Activated gamma-delta T cell treated with Interleukin-2 at 50 U/mL for 16 hours (primary cell): Measurements from ENCODE around the gene CCDC152.
A peak's percentile ranks its signal among the peaks of the same experiment; 100 is the strongest.
"Not testable (repeated sequence)": the region's sequence is repeated elsewhere in the genome, so short reads cannot be mapped to it uniquely, and the experiment has no call there.

Experiments used
- DNase-seq: peaks from one replicate; pipeline ENCODE4 v3.0.0-alpha.2; 2020

CCDC152 gene

DNA sequence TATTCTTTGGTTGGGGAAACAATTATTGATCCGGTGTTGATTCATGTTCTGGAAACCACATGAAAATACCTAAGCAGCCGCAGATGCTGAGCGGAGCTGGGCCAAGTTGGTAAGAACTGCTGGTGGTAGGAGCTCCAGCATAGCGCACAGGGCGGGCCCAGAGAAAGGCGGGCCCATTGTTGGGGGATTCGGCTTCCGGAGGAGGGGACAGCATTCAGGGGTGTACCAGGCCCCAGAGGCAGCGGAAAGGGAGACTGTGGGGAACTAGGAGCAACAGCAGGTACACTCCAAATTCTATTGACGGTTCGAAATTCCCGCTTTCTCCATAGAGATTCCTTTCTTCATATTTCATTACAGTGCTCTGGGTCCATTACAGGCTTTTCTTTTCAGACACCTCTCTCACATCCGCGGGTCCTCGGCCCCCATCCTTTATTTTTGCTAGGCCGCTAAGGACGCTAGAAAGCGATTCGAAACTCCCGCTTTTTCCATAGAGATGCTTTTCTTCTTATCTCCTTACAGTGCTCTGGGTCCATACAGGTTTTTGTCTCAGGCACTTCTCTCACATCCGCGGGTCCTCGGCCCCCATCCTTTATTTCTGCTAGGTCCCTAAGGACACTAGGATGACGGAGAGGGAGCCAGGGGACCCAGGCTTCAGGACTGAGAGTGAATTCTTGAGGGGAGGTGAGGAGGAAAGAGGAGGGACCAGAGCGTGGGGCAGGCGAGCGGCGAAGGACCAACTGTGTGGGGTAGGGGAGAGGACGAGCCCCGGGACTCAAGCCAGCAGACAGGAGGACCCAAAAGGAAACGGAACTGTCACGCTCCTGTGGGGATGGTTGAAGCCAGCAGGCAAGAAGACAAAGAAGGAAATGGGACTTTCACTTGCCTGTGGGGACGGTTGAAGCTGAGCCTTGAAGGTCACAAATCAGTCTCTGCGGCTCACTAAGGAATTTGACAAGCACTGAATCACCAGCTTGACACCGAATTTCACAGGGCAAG, at the start of gene CCDC152:
TSS of gene CCDC152 (plus strand) at position 213 of the 996 bp plus-strand sequence. CDS start 2,304 bp downstream, outside the sequence.
- DNase-seq = peak; percentile 54

GRCh38 chr5:42715785-42716184, 40.8 kb upstream of the CCDC152 start:
- no peak for DNase-seq

- peak; percentile 10 for DNase-seq
Observed at GRCh38 chr5:42718591-42718990, 38.0 kb upstream of the CCDC152 start.

DNA sequence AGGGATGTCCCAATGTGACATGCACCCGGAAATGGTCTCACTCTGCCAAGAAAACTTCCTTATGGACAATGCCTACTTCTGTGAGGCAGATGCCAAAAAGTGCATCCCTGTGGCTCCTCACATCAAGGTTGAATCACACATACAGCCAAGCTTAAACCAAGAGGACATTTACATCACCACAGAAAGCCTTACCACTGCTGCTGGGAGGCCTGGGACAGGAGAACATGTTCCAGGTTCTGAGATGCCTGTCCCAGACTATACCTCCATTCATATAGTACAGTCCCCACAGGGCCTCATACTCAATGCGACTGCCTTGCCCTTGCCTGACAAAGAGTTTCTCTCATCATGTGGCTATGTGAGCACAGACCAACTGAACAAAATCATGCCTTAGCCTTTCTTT, 37.6 kb upstream of the CCDC152 start:
- DNase-seq = no peak

GRCh38 chr5:42720251-42720650, 36.4 kb upstream of the CCDC152 start:
- DNase-seq = no peak

- DNase-seq = no peak
Observed at GRCh38 chr5:42721484-42721883, 35.1 kb upstream of the CCDC152 start.

- DNase-seq = not testable (repeated sequence)
Observed at GRCh38 chr5:42734531-42735058, 22.0 kb upstream of the CCDC152 start.

DNA sequence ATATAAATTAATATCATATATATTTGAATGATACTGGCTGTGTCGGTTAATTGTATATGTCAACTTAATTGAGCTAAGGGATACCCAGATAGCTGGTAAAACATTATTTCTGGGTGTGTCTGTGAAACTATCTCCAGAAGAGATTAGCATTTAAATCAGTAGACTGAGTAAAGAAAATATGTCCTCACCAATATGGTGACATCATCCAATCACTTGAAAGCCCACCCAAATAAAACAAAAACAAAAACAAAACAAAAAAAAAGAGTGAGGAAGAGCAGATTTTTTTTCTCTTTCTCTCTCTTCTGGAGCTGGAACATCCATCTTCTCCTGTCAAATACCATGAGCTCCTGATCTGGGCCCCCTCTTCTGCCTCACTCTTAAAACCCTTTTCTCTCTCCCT, 15.7 kb upstream of the CCDC152 start:
- no peak for DNase-seq

GRCh38 chr5:42745426-42745825, 11.2 kb upstream of the CCDC152 start:
- DNase-seq = no peak

DNA sequence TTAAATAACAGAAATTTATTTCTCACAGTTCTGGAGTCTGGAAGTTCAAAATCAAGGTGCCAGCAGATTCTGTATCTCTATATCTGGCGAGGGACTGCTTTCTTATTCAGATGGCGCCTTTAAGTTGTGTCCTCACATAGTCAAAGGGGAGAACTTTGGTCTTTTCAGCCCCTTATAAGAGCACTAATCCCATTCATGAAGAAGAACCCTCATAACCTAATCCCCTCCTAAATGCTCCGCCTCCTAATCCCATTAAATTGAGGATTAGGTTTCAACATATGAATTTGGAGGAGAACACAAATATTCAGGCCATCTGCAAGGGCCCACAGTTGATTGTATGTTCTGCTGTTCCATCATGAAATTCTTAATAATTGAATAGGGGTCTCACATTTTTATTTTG, 10.8 kb upstream of the CCDC152 start:
- DNase-seq = no peak

DNA sequence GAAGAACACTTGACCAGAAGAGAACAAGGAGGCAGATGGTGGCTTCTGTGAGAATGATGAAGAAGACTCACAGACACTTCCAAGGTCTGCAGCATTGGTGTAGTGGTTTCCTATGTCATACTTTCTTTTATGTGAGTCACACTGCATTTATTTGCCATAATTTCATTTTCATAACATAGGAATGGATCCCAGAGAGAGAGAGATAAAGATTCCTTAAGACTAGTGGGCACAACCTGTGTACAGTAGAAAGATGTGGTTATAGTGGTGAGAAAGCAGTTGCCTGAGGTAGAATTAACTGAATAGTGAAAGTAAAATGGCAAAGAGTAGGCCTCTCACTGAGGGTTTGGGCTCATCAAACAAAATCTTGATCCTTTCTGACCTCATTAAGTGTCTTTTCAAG, 7.6 kb upstream of the CCDC152 start:
- no peak for DNase-seq

GRCh38 chr5:42750507-42750906, 6.1 kb upstream of the CCDC152 start:
- DNase-seq = no peak

DNA sequence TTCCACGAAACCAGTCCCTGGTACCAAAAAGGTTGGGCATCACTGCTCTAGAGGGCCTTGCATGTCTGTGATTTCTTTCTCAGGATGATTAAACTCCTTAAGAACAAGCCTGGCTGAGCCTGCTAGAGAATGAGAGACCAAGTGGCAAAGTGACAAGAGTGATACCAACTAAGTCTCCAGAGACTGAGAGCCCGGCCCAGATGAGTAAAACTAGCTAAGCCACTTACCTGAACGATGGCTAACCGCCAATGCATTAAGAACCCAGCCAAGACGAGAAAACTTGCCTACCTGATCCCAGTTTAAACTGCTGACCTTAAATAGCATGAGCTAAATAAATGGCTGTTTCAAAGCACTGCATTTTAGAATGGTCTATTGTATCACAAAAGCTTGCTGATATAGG, 5.6 kb upstream of the CCDC152 start:
- no peak for DNase-seq

DNA sequence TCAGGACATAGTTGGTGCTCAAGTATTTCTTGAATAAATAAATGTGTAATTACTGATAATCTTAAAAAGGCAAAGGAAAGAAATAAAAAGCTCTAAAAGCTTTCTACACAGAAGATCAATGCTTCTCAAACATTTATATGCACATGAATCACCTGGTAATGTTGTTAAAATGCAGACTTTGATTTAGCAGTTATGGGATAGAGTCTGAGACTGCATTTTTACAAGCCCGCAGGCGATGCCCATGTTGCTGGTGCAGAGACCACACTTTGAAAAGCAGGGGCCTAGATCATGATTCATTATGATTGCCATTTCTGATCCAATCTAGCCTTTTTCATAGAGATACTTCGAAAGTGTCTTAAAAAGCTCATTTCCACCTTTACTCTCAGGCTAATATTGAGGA, 3.5 kb upstream of the CCDC152 start:
- no peak for DNase-seq

- no peak for DNase-seq
Observed at GRCh38 chr5:42759456-42759855, 2.8 kb downstream of the CCDC152 start.

DNA sequence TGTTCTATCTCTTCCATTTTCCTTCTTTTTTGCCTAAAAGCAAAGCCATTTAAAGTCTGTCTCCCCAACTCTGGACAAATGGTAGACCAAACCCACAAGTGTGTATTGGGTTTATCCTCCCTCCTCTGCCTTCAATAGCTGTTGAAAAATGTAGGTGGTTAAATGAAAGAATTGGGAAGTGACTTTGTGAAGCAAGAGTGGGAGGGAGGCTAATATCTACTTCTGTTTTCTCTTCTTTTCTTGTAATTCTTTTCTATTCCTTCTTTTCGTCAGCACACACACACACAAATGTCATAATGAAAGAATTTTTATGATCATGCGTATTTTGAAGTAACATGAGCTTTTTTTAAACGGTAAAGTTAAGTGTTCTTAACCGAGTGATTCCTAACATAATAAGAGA, 3.8 kb downstream of the CCDC152 start:
- DNase-seq = no peak

DNA sequence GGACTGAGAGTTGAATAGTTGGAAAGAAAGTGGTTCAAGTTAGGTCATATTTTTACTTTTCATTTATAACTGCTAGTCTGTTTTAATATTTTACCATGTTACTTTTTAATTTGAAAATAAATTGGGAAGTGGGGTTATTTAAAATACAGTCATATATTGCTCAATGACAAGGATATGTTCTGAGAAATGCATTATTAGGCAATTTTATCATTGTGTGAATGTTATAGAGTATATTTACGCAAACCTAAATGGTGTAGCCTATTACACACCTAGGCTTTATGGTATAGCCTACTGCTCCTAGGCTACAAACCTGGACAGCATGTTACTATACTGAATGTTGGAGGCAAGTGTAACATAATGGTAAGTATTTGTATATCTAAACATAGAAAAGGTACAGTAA, 5.2 kb downstream of the CCDC152 start:
- DNase-seq = no peak

- DNase-seq = no peak
Observed at GRCh38 chr5:42767491-42768105, 11.0 kb downstream of the CCDC152 start.

GRCh38 chr5:42768106-42768504, 11.5 kb downstream of the CCDC152 start:
- DNase-seq = no peak

DNA sequence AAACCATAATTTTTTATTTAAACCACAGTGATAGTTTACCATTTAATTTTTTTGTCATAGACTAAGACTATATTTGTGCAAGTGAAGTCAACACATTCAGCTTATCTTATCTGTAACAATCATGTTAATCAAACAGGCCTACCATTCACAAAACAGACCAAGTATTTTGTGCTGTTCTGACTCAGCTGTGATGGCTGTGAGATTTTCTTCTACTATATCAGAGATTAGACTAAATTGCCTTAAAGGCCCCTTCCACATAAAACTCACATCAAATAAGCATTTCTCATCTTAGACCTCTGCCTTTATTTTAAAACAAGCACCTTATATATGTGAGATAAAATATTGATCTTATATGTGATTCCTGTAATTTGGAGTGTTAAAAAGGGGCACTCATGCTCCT, 13.4 kb downstream of the CCDC152 start:
- DNase-seq = no peak

DNA sequence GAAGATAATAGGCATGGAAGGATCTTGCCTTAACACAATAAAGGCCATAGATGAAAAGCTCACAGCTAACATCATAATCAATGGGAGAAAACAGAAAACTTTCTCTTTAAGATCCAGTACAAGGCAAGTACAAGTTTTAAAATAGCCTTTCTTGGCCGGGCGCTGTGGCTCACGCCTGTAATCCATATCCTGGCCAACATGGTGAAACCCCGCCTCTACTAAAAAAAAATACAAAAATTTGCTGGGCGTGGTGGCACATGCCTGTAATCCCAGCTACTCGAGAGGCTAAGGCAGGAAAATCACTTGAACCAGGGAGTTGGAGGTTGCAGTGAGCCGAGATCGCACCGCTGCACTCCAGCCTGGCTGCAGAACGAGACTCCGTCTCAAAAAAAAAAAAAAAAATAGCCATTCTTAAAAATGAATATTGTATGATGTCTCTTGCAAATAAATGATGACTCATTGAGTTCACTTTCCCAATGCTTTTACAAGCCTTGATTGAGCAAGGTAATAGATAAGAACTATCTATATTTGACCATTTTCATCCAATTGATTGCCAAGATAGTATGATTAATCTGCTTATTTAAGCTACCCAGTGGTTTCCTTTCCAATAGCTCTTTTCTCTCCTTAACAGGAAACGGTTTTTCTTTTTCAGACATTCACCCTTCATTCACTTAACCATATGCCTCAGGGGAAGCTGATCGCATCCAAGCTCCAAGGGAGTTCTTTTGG, 15.8 kb downstream of the CCDC152 start:
- no peak for DNase-seq

DNA sequence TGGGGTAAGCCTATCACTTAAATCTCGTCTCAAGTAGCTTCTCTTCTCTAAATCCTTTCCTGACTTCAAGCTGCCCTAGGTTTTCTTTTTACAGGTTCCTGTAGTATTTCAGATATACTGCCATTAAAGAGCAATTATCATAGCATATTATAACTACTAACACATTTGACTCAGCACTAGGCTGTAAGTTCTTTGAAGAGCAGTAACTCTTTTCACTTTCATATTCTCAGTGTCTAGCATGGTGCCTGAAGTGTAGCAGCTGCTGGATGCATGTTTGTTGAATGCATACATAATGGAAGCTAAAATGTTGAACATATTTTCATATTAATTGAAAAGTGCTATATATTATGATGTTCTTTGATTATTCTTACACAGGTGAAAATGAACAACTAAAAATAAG, 22.5 kb downstream of the CCDC152 start:
- DNase-seq = no peak

DNA sequence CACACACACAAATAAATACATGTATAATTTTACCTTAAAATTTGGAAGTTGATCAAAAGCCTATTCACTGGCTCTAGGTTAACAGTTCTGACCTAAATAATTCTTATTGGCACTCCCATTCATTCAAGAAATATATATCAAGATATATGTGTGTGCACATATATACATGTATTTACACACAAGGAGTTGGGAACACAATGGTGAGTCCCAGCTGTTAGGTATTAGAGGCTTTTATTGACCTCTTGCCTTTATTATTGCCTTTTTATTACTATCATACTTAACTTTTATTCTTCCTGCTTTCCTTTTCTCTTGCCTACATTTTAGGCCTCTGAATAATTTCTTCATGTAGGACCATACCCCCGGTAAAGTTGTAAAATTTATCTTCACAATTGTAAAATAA, 25.0 kb downstream of the CCDC152 start:
- DNase-seq = no peak
